Embryonic facial prominence (tissue), 1 donor: Measurements from ENCODE around the gene CHCHD6.

ENCODE experiments used
- DNase-seq: peaks from one replicate; pipeline ENCODE4 v3.0.0-alpha.2; 2016; ENCODE audit errors: extremely low spot score

Gene CHCHD6

GRCh38 chr3:126895178-126896066 is 191.4 kb downstream of the CHCHD6 start:
- DNase-seq: no peak

DNA sequence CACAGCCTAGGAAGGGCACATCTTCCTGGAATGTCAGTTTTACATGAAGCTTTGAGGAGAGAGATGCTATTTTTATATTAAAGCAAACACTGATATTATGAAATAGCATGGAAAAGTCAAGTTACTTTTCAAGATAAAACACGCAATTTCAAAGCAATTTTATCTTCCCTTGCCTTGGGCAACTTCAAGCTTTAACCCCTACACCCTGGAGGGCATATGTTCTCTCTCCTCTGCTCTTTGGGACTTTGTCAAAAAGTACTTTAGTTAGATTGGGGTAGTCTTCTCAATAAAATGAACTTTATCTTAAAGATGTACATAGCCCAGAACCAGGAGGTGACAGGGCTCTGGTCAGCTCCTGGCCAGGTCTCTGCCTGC is 192.0 kb downstream of the CHCHD6 start:
- DNase-seq: no peak

- DNase-seq: no peak
These were observed 192.9 kb downstream of the CHCHD6 start for GRCh38 chr3:126896968-126897367.

- no peak for DNase-seq
These were observed 193.9 kb downstream of the CHCHD6 start for GRCh38 chr3:126897943-126898342.

DNA sequence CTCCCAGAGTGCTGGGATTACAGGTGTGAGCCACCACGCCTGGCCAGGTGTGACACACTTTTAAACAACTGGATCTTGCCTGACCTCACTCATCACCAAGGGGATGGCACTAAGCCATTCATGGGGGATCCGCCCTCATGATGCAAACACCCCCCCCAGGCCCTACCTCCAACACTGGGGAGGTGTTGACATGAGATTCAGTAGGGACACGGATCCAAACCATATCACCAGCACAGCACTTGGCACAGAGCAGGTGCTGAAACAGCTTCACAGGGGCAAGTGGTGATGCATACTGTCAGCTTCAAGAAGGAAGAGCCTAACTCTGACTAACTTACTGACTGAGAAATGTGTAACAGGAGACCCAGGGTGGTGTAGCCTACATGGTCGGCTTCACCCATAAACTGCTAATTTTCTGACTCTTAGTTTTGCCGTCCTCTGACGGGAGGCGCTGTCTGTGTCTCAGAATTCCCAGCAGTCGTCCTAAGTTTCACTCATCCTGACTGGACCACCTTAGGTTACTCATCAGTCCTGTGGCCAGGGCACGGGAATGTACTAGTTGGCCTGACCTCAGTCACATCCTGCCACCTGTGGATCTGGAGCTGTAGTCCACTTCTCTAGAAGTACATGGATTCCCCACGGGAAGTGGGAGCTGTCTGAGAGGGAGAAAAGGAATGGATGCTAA is 197.0 kb downstream of the CHCHD6 start:
- DNase-seq: no peak

- DNase-seq: no peak
These were observed 197.6 kb downstream of the CHCHD6 start for GRCh38 chr3:126901631-126902030.

DNA sequence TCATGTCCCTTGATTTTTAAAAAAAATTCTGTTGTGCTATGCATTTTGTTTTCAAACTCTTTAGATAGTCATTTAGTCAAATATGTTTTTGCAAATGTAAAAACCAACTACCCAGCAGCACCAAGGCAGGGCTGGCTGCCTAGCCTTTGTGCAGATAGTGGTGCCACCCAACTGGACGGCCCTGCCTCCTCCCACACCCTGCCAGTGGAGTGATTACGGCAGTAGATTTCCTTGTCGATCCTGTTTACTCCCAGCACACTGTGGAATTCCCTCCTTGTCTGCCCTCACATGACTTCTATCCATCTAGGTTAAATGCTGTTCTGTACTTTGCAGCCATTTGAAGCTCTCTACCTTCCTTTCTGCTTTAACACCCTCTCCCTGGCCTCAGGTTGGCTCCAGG is 199.5 kb downstream of the CHCHD6 start:
- no peak for DNase-seq

- DNase-seq: no peak
These were observed 203.5 kb downstream of the CHCHD6 start for GRCh38 chr3:126907557-126907956.

GRCh38 chr3:126908752-126909275 is 204.8 kb downstream of the CHCHD6 start:
- DNase-seq: no peak

GRCh38 chr3:126910231-126910630 is 206.2 kb downstream of the CHCHD6 start:
- no peak for DNase-seq

- DNase-seq: no peak
These were observed 207.4 kb downstream of the CHCHD6 start for GRCh38 chr3:126911162-126912026.

GRCh38 chr3:126912027-126912422 is 208.0 kb downstream of the CHCHD6 start:
- no peak for DNase-seq

GRCh38 chr3:126912491-126913195 is 208.6 kb downstream of the CHCHD6 start:
- no peak for DNase-seq

DNA sequence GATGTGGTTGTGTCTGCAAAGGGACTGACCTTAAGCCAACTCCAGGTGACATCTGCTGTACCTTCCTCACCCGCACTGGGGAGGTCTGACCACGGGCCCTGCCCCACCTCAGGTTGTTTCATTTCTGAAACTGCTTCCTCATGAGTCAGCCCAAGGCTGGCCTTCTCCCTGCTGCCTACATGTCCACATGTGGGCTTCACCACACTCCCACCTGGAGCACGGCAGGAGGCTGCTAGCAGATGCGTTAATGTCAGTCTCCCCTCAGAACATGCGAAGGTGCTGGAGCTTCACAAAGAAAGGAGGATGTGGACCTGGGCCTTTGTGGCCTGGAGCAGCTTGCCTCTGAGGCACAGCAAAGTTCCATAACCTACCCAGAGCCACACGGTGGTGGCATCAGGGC is 209.5 kb downstream of the CHCHD6 start:
- DNase-seq: no peak

- DNase-seq: no peak
These were observed 210.2 kb downstream of the CHCHD6 start for GRCh38 chr3:126914226-126914625.

- DNase-seq: no peak
These were observed 211.0 kb downstream of the CHCHD6 start for GRCh38 chr3:126915015-126915414.

GRCh38 chr3:126916546-126916945 is 212.5 kb downstream of the CHCHD6 start:
- no peak for DNase-seq

- DNase-seq: no peak
These were observed 213.3 kb downstream of the CHCHD6 start for GRCh38 chr3:126917232-126917804.

GRCh38 chr3:126918355-126918821 is 214.3 kb downstream of the CHCHD6 start:
- DNase-seq: no peak

DNA sequence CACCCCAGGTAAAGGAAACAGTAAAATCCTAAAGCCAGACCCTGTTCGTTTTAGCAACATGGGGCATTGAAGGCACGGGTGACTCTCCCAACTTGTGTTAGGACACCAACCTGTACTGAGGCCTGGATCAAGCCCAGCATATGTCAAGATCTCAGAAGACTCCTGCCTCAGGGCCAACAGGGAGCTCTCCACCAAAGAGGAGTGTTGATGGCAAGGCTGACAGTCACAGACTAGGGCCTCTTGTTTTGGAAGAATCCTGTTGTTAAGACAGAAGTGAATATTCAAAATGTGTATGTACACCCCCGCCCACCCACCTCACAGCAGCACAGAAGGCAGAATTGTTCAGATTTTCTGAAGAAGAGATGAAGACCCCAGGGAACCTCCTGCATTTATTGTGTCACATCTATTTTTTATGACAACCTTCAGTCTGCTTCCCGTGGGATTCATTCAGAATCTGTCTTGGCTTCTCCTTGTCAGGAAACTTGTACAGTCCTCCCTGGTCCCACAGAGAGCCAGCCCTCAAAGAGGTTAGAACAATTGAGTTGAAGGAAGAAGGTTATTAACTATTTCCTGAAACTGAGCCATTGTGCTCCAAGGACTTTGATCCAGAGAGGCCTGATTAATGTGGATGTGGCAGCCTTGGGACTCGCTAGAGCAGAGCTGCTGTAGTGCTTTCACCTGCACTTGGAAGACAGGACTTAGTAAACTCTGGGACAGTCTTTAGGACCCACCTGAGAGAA is 217.2 kb downstream of the CHCHD6 start:
- no peak for DNase-seq
